ENCODE results near the gene C20orf144. TPM values are rescaled to one million over a fixed set of nuclear protein-coding genes. Genes with fewer than 3 reads are reported as not detected.

The C20orf144 gene
- total RNA-seq, 4 donors from 2014 or later = not detected

GRCh38 chr20:33668466-33669155 is 6.5 kb downstream of the C20orf144 start:
- no peaks in the 10 kb centered on the region for H3K27me3 ChIP-seq
- WGBS = 72% methylated on average over 10 of the region's 13 CpGs
- no peak for TF ChIP-seq CTCF (IDR thresholded peaks at IDR 0.05)
- peak overlapping the region; percentile 56 for H3K4me3 ChIP-seq
- no peaks in the 10 kb centered on the region for H3K9me3 ChIP-seq
- no peak overlapping the region for H3K27ac ChIP-seq
- no peak for DNase-seq (ENCODE audit: low spot score in 2 of 2)
- peaks cover 60% of the 10 kb centered on the region for H3K4me1 ChIP-seq
- peaks cover 4% of the 10 kb centered on the region for H3K36me3 ChIP-seq

GRCh38 chr20:33669224-33669623 is 7.1 kb downstream of the C20orf144 start:
- no peaks in the 10 kb centered on the region for H3K27me3 ChIP-seq
- H3K4me1 ChIP-seq = peaks cover 58% of the 10 kb centered on the region
- H3K27ac ChIP-seq = no peak overlapping the region
- no peaks in the 10 kb centered on the region for H3K9me3 ChIP-seq
- H3K36me3 ChIP-seq = peaks cover 4% of the 10 kb centered on the region
- no CpG with 5 or more reads among the region's 5 CpGs for WGBS
- H3K4me3 ChIP-seq = no peak overlapping the region
- TF ChIP-seq POLR2AphosphoS5 (IDR thresholded peaks at IDR 0.05) = no peak
- TF ChIP-seq EP300 (IDR thresholded peaks at IDR 0.05) = no peak
- no peak for TF ChIP-seq POLR2A (IDR thresholded peaks at IDR 0.05)
- no peak for TF ChIP-seq CTCF (IDR thresholded peaks at IDR 0.05)
- DNase-seq (ENCODE audit: low spot score in 2 of 2) = no peak

- no peaks in the 10 kb centered on the region for H3K27me3 ChIP-seq
- no peaks in the 10 kb centered on the region for H3K9me3 ChIP-seq
- H3K36me3 ChIP-seq = peaks cover 4% of the 10 kb centered on the region
- H3K4me3 ChIP-seq = no peak overlapping the region
- no peak for TF ChIP-seq CTCF (IDR thresholded peaks at IDR 0.05)
- TF ChIP-seq EP300 (IDR thresholded peaks at IDR 0.05) = no peak
- no peak for TF ChIP-seq POLR2AphosphoS5 (IDR thresholded peaks at IDR 0.05)
- no peak for TF ChIP-seq POLR2A (IDR thresholded peaks at IDR 0.05)
- no peak for DNase-seq (ENCODE audit: low spot score in 2 of 2)
- H3K4me1 ChIP-seq = peaks cover 59% of the 10 kb centered on the region
- no peak overlapping the region for H3K27ac ChIP-seq
- 64% methylated on average over 13 of the region's 13 CpGs for WGBS
Observed at GRCh38 chr20:33669873-33670640, 7.9 kb downstream of the C20orf144 start.

DNA sequence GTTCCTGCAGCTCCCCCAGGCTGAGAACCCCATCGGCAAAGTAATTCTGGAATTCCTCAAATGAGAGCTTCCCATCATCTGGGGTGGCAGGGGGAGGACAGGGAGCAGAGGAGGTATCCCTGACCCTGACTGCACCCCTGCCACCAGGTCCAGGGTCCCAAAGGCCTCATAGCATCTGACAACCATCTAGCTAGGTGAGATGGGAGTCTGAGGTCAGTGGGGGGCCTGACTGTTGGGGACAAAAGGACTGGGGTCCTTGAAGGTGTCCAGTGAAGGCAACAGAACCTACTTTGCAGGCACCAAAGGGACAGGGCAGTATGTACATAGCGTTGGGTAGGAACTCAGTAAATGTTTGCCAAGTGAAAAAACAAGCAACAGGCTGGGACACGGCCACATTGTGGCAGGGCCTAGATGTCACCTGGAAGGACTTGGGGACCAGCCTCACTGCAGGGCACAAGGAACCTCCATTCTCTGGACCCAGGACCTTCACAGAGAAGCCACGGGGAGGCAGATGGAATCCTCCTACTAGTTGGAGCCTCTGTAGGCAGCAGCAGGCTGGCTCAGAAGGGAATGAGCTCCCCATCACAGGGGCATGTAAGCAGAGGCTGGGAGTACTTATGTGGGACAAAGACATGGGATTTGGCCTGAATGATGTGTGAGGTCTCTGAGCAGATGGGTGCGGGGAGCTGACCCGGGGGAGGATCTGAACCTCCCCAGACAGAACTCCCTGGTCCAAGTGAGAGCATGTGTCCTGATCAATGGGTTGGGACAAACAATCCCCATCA is 8.8 kb downstream of the C20orf144 start:
- TF ChIP-seq POLR2A (IDR thresholded peaks at IDR 0.05) (no peak), CTCF (IDR thresholded peaks at IDR 0.05) (no peak)
- no peaks in the 10 kb centered on the region for H3K27me3 ChIP-seq
- H3K9me3 ChIP-seq = no peaks in the 10 kb centered on the region
- H3K4me3 ChIP-seq = no peak overlapping the region
- DNase-seq (ENCODE audit: low spot score in 2 of 2) = no peak
- H3K4me1 ChIP-seq = peaks cover 66% of the 10 kb centered on the region
- peaks cover 4% of the 10 kb centered on the region for H3K36me3 ChIP-seq
- no peak overlapping the region for H3K27ac ChIP-seq
- WGBS = 77% methylated on average over 6 of the region's 6 CpGs
